ENCODE results near the gene RSRP1.
"Not testable (repeated sequence)": the region's sequence is repeated elsewhere in the genome, so short reads cannot be mapped to it uniquely, and the experiment has no call there.

RSRP1 gene

DNA sequence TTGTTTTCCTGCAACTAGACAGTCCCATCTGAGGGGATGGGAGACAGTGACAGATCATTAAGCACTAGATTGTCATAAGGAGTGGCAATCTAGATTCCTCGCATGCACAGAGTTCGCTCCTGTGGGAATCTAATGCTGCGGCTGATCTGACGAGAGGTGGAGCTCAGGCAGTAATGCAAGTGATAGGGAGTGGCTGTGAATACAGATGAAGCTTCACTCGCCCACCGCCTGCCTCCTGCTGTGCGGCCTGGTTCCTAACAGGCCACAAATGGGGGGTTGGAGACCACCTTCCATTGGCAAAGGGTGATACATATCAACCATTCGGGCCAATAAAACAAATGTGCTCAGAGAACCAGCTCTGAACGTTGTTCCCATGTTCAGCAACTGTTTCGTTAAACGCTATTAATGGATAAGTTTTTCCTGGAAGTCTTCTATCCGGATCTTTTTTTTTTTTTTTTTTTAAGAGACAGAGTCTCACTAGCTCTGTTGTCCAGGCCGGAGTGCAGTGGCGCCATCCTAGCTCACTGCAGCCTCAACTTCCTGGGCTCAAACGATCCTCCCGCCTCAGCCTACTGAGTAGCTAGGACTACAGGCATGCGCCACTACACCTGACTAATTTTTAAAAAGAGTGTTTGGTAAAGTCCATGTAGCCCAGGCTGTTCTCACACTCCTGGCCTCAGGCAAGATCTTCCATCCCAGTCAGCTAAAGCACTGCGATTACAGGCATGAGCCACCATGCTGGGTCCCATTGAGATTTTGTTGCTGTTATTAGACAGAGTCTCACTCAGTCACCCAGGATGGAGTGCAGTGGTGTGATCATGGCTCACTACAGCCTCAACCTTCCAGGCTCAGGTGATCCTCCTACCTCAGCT is 8.7 kb upstream of the RSRP1 start:
- no peak for DNase-seq

DNA sequence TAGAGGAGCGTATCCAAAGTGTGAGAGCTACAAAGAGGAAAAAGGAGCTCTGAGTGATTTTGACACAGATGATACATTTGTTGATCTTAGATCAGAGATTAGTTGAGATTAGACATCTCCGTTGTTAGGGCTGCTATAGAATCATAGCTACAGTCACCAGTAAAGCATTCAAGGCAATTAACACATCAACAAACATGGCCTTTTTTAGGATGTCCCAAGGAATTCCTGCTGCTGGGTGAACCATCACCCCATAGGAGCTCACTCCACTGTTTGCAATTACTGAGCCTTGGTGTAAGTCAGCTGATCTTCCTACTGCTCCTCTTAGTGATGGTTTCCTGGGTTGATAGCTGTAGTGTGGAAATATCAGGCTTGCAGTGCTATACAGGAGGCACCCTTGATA is 6.7 kb upstream of the RSRP1 start:
- DNase-seq: no peak

DNA sequence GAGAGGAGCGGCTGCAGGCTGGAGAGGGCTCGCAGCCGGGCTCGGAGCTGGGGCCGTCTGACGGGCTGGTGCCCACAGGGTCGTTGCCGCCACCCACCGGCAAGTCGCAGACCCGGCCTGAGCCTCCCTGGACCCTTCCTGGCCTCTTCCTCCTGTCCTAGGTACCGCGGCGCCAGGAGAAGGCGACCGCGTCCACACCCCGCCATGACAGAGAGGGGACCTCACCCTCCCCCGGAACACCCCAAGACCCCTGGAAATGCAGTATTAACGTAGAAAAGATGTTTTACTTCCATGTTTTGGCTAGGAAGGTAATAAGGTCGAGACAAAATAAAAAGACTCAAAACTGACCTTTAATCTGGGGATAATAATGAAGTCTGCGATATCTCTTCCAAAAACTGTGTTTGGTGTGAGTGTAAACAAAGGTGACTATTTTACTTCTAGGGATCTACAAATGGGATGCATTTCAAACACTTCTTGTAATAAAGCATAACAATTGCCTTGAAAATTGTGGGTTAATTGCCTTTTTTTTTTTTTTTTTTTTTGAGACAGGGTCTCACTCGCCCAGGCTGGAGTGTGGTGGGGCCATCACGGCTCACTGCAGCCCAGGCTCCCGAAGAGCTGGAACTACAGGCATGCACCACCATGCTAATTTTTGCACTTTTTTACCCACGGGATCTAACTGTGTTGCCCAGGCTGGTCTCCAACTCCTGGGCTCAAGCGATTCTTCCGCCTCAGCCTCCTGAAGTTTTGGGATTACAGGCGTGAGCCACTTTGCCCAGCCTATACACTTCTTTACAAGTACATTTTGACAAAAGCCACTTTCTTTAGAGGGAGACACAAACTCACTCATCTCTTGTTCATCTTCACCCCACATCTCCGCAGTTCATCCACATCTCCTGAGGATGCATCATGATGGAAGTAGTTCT is 838 bp upstream of the RSRP1 start:
- no peak for DNase-seq

DNA sequence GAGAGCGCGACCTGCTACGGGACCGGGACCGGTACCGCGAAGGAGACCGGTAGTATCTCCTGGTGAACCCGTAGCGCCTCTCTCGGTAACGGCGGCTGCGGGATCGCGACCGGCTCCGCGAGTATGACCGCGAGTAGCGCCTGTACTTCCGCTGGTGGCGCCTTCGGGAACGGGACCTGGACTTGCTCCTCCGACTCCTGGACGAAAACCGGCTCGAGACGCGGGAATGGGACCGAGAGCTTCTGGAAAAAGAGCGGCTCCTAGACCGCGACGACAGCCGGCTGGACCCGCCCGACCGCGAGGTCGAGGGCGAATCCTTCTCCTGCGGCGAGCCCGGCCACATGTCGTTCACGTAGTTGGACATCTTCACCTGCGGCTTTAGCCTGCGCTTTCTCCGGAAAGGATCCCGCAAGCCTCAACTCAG is 642 bp downstream of the RSRP1 start:
- DNase-seq: peak; percentile 24

DNA sequence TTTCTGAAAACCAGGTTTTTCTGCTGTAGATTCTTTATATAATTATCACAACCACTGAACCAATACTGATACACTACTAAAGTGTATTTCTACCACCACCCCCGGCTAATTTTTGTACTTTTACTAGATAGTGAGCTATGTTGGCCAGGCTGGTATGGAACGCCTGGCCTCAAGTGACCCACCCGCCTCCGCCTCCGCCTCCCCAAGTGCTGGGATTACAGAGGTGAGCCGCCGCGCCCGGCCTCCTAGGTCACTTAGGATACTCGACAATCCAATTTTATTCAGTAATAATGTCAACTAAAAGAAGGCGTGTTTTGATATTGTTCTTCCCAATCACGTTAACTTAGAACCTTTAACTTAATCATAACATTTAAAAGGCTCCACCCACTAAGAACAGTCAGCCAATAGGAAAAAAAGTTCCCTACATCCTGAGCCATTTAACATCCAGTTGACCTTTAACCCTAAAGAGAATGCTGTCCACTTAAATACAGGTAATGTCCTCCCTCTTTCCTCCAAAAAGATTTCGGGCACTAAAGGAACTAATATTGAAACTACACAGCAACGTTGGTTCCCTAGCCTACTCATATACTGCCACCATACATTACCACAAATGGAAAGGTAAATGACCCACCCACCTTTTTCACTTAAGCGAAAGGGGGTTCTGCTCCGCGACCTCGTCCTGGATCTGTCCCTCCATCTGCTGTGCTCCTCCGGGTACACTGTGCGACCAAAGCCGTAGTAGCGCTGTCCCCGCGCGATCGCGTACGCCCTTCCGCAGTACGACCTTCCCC is 1.2 kb downstream of the RSRP1 start:
- no peak for DNase-seq

DNA sequence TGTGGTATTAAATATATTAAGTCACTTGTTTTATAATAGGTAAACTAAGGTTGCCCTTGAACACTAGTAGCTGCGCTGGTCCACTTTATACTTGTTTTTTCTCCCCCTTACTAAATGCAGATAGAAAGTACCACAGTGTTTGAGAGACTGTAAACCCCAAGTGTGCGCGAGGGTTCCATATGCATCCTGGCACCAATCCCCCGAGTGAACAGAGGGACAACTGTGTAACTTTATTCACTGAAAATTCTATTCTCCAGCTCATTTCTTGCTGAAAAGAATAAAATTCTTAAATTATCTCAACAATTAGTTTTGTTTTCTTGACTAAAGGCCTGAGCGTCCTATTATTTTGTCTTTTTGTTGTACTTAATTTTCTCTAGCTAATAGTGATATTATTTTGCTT is 1.9 kb downstream of the RSRP1 start:
- no peak for DNase-seq

DNA sequence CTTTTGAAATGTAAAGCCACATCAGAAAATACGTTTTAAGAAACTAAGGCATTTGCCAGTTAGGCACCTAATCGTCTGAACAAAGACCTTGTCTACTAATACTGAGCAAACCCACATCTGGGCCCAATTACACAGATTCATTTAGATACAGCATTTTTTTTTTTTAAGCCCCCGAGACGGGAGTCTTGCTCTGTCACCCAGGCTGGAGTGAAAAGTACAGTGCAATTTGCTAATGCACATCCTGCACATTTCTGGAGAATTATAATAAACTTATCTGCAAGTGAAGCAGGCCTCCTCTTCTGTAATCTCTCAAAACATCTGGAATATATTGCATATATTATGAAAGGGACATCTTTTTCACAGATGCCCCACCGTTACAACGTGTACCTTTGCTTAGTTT is 3.3 kb downstream of the RSRP1 start:
- DNase-seq: no peak

DNA sequence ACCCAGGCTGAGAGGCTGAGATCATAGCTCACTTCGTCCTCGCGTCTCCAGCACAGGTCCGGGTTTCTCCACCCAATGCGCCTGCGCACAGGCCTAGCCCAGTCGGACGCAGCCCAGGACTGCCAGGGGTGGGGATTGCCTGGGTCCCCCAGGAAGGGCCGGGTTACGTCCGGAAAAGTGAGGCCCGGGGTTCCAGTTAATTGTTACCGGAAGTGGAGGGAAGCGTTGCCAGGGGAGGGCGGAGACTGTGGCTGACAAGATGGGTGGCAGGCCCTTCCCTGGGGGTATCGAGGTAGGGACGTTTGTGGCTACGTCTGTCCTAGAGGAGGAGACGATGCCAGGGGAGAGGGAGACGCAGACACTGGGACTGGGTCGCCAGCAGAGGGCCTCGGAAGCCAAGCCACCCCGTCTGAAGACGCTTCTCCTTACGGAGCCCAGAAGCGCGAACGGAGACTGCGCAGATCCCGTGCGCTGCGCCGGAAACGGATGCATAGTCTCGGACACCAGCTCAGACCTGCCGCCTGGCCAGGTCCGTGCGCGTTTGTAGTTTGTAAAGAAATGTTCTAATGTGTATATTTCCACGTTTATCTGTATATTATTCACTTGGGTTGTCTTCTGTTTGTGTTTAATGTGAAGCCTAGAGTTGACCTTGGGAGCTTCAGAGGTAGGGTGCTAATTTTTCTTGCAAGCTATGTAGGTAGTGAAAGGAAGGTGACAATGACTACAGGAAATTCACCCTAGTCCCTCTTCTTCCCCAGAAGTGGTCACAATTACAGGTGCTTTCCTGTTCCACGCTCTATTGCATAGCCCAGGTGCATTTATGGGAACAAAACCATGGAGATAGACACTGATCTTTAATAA is 7.3 kb downstream of the RSRP1 start:
- peak; percentile 96 for DNase-seq

DNA sequence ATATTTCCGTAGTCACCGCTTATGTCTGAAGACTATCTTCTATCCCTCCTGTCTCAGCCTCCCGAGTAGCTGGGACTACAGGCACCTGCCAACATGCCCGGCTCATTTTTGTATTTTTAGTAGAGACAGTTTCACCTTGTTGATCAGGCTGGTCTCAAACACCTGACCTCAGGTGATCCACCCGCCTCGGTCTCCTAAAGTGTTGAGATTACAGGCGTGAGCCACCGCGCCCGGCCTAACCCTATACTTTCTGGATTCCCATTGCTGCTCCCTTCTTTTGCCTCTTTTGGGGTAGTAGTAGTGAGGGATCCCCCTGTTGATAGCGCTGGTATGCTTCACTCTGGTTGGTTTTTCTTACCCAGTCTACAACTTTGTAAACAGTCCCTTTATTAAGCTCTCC is 9.2 kb downstream of the RSRP1 start:
- no peak for DNase-seq

DNA sequence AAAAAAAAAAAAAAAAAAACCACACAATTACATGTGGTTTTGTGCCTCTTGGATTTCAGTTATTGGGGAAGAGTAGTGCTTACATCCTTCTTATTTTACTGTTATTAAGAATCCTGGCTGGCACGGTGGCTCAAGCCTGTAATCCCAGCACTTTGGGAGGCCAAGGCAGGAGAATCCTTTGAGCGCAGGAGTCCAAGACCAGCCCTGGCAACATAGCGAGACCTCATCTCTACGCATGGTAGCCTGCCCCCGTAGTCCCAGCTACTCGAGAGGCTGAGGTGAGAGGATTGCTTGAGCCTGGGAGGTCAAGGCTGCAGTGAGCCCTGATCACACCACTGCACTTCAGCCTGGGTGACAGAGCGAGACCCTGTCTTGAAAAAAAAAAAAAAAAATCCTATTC is 11.0 kb downstream of the RSRP1 start:
- not testable (repeated sequence) for DNase-seq

DNA sequence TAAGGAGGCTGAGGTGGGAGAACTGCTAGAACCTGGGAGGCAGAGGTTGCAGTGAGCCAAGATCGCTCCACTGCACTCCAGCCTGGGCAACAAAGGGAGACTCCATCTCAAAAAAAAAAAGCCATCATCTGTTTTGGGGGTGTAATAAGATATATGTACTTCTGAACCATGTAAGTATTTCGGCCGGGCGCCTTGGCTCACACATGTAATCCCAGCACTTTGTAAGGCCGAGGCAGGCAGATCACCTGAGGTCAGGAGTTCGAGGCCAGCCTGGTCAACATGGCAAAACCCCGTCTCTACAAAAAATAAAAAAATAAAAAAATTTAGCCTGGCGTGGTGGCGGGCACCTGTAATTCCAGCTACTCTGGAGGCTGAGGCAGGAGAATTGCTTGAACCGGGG is 11.8 kb downstream of the RSRP1 start:
- not testable (repeated sequence) for DNase-seq

DNA sequence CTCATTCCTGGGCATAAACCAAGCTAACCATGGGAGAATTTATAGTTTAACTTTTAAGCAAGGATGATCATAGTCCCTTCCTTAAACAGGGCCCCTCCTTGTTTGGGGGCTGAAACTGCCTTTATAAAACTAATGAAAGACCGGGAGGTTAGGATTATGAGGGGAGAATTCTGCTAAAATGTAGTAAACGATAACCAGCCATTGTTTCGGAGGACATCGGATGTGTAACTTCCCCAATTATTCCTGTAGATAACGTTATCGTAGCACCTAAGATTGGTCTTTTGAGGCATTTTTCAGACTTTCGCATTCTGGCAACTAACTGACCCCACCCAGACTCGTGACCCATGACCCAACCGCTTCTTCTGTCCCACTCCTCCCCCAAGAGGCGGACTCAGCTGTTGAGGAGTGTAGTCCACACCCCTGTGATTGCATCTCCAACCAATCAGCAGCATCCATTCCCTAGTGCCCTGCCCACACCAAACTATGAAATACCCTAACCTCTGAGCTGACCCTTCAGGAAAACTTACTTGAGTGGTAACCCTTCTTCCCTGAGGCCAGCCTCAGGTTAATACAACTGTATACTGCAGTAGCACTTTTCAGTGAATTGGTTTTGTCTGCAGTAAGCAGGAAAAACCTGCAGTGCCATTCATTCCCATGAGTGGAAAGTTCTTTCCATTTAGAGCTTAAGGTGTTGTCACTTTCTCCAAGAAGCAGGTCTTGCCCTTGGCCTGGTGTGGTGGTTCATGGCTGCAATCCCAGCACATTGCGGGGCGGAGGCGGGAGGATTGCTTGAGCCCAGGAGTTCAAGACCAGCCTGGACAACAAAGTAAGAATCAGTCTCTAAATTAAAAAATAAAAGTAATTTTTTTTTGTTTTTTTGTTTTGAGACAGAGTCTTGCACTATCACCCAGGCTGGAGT is 14.1 kb downstream of the RSRP1 start:
- peak; percentile 74 for DNase-seq

DNA sequence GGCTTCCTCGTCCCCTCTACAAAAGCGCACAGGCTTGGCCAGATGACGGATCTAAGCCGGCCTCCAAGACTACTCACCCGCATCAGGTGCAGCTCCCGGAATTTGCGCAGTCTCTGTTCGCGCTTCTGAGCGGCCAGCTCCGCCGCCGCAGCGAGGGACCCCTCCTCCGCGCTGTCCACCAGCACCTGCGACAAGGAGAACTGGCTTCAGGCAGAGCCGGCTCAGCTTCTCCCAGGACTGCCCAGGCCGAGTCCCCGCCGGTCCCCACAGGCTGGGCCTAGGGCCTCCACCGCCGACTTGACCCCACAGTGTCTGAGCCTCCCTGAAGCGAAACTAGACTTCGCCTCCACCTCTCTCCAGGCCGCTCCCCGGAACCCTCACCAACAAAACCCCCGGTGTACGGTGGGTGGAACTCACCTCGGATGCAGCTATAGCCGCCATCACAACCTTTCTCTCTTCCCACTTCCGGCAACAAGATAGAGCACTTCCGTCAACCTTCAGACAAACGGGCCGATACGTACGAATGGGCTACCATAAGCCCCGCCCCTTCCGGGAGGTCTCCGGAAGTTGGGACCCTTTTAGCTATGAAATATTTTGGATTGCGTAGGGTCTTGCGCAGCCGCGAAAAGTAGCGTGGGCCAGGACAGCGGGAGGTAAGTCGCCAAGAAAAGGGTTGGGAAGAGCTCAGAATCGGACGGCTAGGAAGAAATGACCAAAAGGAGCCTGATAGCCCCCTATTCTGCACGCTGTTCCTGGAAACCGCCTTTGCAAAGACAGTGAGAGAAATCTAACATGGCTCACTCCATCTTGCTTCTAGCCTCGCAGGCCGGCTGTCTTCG is 15.0 kb downstream of the RSRP1 start, which contains the start of gene SYF2:
TSS of gene SYF2 (minus strand) at position 476 of the 839 bp plus-strand sequence. CDS start at position 441, 35 bp downstream.
- peak; percentile 90 for DNase-seq

DNA sequence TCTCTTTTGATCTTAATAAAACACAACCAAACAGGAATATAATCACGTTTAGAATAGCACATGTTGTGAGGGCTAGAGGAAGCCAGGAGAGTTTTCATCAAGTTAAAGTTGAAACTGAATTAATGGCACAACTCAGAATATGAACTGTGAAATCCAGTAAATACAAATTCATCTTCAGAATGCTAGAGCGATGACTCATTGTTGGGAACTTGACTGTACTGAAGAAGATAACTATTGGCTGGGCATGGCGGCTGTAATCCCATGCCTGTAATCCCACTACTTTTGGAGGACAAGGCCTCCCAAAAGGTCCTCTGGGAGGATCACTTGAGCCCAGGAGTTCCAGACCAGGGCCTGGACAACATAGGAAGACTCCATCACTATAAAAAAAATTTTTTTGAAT is 23.8 kb downstream of the RSRP1 start:
- no peak for DNase-seq

DNA sequence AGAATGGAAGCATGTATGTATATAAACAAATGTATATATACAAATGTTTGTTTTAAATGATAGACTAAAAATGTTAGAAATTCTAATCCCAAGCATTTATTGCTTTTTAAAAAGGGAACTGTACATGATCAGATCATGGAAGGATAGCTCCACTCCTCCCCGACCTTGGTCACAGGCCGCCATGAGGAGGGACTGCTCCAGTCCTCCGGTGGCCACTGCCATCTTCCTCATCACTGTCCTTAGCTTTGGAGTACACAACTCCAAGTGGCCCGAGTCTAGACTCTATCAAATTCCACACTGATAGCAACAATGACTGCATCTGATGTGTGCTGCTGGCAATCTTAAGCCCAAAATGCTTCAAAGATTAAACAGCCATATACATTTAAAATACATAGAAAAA is 24.6 kb downstream of the RSRP1 start:
- DNase-seq: no peak

DNA sequence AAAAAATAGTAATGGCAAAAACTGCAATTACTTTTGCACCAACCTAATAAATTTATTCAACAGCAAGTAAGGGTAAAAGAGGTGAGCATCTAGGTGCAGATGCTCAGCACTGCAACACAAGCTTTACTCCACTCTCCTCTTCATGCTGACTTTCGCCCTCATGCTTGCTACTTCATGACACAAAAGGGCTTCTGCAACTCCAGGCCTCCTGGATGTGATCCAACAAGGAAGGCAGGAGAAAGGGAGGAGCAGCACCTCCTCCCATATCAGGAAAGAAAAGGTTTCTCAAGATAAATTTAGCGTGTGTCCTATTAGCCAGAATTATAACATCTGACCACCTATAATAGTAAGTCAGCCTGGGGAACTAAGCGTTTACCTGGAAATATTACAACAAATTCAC is 26.6 kb downstream of the RSRP1 start:
- DNase-seq: no peak

DNA sequence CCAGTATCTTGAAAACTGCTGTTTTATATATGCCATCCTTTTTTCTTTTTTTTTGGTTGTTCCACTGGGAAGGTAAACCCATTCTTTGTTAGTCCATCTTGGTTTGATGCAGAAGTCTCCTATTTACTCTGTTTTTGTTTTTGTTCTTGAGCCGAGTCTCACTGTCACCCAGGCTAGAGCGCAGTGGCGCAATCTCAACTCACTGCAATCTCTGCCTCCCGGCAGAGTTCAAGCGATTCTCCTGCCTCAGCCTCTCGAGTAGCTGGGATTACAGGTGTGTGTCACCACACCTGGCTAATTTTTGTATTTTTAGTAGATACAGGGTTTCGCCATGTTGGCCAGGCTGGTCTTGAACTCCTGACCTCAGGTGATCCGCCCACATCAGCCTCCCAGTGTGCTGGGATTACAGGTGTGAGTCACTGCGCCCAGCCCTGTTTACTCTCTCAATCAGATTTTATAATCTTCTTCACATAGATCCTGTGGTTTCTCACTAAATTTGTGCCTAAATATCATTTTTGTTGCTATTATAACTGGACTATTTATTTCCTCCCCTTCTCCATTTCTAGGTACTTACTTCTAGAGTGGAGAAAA is 27.5 kb downstream of the RSRP1 start:
- DNase-seq: no peak

DNA sequence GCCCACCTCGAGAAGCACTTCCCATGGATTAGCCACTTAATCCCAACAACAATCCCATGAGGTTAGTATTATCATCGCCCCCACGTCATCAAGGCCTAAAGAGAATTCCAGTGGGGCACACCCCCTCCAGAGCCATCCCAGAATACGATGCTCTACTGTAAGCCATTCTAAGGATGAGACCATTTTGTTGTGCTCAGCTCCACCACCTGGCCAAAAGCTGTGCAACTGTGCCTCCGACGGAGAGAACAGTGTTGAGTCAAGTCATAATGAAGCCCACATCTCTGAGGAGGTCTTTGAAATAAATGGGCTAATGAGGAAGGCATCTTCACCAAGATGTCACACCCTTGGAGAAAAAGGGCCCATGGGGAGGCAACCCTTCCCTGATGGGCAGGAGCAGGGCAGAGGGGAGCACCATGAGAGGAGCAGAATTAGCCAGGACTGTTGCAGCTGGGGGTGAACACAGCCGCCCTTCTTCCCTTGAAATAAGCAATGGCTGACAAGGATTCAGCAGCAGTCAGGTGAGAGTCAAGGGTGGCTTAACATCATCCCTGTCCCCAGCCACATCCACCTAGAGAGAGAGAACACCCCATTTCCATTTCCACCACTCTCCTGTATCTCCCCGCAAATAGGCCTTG is 29.5 kb downstream of the RSRP1 start:
- DNase-seq: no peak

DNA sequence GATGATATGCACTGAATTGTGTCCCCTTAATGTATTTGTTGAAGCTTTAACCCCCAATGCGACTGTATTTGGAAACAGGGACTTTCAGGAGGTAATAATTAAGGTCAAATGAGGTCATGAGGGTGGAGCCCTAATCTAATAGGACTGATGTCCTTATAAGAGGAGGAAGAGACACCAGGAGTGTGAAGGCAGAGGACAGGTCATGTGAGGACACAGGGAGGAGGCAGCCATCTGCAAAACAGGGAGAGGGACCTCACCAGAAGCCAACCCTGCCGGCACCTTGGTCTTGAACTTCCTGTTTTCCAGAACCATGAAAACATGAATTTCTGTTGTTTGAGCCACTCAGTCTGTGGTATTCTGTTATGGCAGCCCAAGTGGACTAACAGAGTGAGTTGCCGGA is 30.2 kb downstream of the RSRP1 start:
- no peak for DNase-seq
